Upper lobe of left lung (tissue), 4 donors: ENCODE data around the gene SOX8.

Experiments
- EP300 ChIP-seq, 4 donors: sonication (generic); formaldehyde crosslinking; IDR thresholded peaks; one replicate each; pipeline ENCODE4 v1.5.1; 2017; ENCODE audit warnings: antibody characterized with exemption in 4 of 4, control low read depth in 2 of 4
- POLR2A ChIP-seq, 4 donors: fragments of 450-650 bp; IDR thresholded peaks; one replicate each; pipeline ENCODE4 v1.5.1; 2016 to 2017; ENCODE audit warnings: antibody characterized with exemption in 4 of 4, mild to moderate bottlenecking in 2 of 4
- TF ChIP-seq, protein P1 (sequence below), 6 experiments: fragments of 450-650 bp in 4 of 6; fragments of 200-600 bp in 2 of 6; sonication (generic) in 2 of 6; IDR thresholded peaks; one replicate each; pipeline ENCODE4 v1.5.1; 2016 to 2019; ENCODE audit warnings: antibody characterized with exemption in 6 of 6

DNA sequence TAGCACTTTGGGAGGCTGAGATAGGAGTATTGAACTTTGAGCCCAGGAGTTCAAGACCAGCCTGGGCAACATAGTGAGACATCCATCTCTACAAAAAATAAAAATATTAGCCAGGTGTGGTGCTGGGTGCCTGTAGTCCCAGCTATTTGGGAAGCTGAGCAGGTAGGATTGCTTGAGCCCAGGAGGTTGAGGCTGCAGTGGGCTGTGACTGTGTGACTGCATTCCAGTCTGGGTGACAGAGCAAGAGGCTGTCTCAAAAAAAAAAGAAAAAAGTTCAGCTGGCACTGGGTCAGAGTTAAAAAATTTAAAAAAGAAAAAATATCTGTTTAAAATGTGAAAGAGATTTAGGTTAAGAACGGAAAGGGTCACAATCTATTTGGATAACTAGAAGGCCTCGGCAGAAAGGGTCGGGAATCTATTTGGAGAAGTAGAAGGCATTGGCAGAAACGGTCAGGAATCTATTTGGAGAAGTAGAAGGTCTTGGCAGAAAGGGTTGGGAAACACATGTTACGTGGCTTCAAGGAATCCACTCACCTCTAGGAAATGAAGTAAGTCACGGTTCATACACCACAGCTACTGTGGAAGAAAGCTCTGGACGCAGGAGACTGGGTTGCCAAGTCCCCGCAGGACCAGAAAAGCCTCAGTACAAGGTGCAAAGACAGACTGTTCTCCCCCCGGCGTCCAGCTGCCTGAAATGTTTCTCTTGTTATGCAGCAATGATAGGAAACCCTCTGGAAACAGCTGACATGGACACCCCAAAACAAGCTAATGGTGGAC is 36.1 kb upstream of the SOX8 start:
- TF ChIP-seq, protein P1, sequence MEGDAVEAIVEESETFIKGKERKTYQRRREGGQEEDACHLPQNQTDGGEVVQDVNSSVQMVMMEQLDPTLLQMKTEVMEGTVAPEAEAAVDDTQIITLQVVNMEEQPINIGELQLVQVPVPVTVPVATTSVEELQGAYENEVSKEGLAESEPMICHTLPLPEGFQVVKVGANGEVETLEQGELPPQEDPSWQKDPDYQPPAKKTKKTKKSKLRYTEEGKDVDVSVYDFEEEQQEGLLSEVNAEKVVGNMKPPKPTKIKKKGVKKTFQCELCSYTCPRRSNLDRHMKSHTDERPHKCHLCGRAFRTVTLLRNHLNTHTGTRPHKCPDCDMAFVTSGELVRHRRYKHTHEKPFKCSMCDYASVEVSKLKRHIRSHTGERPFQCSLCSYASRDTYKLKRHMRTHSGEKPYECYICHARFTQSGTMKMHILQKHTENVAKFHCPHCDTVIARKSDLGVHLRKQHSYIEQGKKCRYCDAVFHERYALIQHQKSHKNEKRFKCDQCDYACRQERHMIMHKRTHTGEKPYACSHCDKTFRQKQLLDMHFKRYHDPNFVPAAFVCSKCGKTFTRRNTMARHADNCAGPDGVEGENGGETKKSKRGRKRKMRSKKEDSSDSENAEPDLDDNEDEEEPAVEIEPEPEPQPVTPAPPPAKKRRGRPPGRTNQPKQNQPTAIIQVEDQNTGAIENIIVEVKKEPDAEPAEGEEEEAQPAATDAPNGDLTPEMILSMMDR (IDR thresholded peaks at IDR 0.05), result no peak
- no peak for TF ChIP-seq POLR2A (IDR thresholded peaks at IDR 0.05)
- no peak for TF ChIP-seq EP300 (IDR thresholded peaks at IDR 0.05)
